ENCODE measurements around the gene CD14. TPM values are rescaled to one million over a fixed set of nuclear protein-coding genes. Genes with fewer than 3 reads are reported as not detected.

CD14 gene
- total RNA-seq, 1 donor from 2014 or later = 165 TPM

Small RNAs within 50 kb of the gene (microRNA-seq; reads per million reads assigned to microRNA genes)
- gene MIR3655 (ENCODE audit: borderline number of aligned reads) = not detected

Other genes starting within 250 kb of the CD14 start
- 133 TPM for gene ANKHD1, start 231.3 kb downstream of the CD14 start, total RNA-seq
- 19.3 TPM for gene EIF4EBP3, start 85.5 kb downstream of the CD14 start, total RNA-seq
- 21.4 TPM for gene SRA1, start 75.7 kb downstream of the CD14 start, total RNA-seq
- 25.1 TPM for gene APBB3, start 68.6 kb downstream of the CD14 start, total RNA-seq
- 71.8 TPM for gene SLC35A4, start 68.3 kb downstream of the CD14 start, total RNA-seq
- 12.3 TPM for gene TMCO6, start 6.3 kb upstream of the CD14 start, total RNA-seq
- gene NDUFA2, start 14.5 kb upstream of the CD14 start, total RNA-seq = 53.3 TPM
- gene IK, start 14.7 kb upstream of the CD14 start, total RNA-seq = 78.5 TPM
- gene WDR55, start 31.7 kb upstream of the CD14 start, total RNA-seq = 22.4 TPM
- gene DND1, start 40.4 kb upstream of the CD14 start, total RNA-seq = 1.2 TPM
- 44.5 TPM for gene HARS1, start 58.2 kb upstream of the CD14 start, total RNA-seq
- gene HARS2, start 58.3 kb upstream of the CD14 start, total RNA-seq = 27.6 TPM
- 42.9 TPM for gene ZMAT2, start 67.3 kb upstream of the CD14 start, total RNA-seq
- gene PCDHA1, start 153.0 kb upstream of the CD14 start, total RNA-seq = not detected
- gene PCDHA2, start 161.7 kb upstream of the CD14 start, total RNA-seq = not detected
- 0.77 TPM for gene PCDHA3, start 167.9 kb upstream of the CD14 start, total RNA-seq
- gene PCDHA4, start 173.9 kb upstream of the CD14 start, total RNA-seq = 0.59 TPM
- 0.18 TPM for gene PCDHA5, start 188.4 kb upstream of the CD14 start, total RNA-seq
- 0.50 TPM for gene PCDHA6, start 194.8 kb upstream of the CD14 start, total RNA-seq
- gene PCDHA7, start 201.1 kb upstream of the CD14 start, total RNA-seq = 0.15 TPM
- 0.38 TPM for gene PCDHA8, start 208.0 kb upstream of the CD14 start, total RNA-seq
- gene PCDHA9, start 215.2 kb upstream of the CD14 start, total RNA-seq = 0.32 TPM
- 1.5 TPM for gene PCDHA10, start 222.7 kb upstream of the CD14 start, total RNA-seq
- gene PCDHA11, start 235.8 kb upstream of the CD14 start, total RNA-seq = 0.38 TPM
- 6.6 TPM for gene PCDHA12, start 242.1 kb upstream of the CD14 start, total RNA-seq
- gene PCDHA13, start 248.9 kb upstream of the CD14 start, total RNA-seq = 0.97 TPM

Data from lower lobe of right lung (tissue), 1 donor.